ENCODE measurements around the gene TMEM184B.

TMEM184B gene

DNA sequence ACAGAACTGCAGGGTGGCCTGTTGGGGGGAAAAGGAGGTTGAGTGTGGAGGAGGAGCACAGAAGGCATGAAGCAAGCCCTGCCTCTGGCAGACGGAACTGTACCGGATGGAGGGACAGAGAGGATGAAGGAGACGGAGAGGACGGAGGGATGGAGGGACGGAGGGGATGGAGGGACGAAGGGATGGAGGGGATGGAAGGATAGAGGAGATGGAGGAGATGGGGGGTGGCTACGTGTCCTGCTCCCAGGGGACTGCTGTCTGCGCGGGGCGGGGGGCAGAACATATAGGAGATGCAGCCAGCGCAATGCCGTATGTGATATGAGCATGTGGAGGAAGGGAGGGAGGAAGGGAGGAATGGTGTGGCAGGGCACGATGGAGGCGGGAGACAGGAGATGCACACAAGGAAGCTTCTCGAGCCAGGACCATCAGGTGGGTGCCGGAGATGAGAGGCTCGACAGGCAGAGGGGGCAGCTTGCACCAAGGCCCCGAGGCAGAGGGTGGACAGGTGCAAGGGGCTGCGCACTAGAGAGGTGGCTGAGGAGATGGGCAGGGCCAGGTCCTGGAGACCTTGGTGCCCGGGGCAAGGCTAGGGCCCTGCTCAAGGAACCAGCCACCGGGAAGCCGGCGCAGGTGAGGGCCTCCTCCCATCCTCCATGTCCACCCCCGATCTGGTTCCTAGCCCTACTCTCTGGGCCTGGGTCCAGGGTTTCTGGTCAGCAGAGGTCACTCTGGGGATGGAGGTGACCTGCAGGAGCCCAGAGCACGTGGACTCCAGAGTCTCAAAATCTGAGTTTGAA, 45.8 kb downstream of the TMEM184B start:
- DNase-seq (ENCODE audit: low read depth in 2 of 2), result no peak

DNA sequence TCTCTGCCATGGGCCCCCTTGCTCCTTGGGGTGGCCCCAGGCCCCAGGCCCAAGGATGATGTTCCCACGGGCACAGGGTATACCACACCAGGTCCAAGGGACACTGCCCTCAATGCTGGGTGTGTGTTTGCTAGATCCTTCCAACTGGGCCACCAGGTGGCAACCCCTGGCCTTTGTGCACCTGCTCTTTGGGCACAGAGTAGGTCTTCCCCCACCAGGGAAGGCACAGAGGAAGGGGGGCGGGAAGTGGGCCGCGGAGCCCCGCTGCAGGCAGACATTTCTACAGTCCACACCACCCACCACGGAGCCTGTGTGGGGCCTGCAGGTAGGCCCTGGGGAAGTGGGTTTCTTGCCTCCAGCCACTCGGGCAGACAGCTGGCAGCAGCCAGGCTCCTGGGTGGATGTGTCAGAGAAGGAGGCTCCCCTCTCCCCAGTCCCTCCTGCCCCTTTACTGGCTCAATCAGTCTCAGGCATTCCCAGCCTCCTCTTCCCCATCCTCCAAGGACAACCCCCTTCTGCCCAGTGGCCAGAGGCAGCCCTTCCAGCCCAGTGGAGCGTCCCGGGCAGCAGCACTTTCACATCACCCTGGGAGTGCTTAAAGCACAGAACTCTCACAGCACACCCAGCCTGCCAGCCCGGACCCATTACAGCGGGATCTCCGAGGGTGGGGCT, 49.4 kb downstream of the TMEM184B start:
- DNase-seq (ENCODE audit: low read depth in 2 of 2), result no peak

DNA sequence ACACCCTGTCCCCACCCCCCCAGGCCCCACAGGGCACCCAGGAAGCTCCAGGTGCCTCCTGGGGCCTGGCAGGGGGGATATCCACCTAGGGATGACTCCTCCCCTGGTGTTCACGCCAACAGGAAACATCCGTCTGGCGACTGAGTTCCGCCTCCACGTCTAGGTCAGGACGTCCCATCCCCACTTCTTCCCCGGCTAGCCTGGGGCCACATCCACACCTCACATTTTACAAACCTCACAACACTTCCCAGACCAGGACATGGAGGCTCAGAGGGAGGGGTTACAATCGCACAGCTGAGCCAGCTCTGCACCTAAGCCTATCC, 50.1 kb downstream of the TMEM184B start:
- DNase-seq (ENCODE audit: low read depth in 2 of 2), result no peak

DNA sequence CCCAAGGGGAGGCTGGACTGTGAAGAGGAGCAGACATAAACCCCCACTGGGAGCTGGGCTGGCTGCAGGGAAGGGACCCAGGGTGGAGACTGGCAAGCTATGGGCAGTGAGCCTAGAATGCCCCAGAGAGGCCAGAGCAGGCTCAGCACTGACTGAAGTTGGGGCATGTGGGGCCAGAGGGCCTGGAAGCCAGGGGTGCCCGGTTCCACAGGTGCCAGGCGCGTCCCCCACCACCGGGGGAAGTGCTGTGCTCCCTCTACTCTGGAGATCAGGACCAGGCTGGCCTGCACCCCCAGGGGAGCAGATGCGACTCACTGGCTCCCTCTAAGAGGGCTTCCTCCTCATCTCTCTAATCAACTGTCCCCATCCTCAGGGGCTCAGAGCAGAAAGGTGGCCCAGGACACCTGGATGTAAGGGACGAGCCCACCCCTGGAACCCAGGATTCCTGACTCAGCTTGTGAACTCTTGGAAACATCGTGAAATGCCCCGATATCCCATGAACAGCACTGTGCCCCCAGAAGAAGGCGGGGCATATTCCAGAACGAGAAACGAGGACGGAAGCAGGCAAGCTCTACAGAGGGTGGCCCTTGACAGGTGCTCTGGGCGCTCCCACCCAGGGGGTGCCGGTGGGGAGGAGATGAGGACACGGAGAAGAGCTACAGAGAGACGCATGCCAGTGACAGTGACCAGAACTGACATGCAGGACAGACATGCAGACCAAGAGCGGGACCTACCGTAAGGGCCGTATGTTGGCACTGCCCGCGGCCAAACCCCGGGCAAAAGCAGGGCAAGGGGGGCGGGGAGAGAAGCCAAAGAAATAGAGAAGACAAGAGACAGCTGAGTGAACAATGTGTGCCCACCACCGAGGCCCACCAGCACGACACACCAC, 50.7 kb downstream of the TMEM184B start:
- no peak for DNase-seq (ENCODE audit: low read depth in 2 of 2)

DNA sequence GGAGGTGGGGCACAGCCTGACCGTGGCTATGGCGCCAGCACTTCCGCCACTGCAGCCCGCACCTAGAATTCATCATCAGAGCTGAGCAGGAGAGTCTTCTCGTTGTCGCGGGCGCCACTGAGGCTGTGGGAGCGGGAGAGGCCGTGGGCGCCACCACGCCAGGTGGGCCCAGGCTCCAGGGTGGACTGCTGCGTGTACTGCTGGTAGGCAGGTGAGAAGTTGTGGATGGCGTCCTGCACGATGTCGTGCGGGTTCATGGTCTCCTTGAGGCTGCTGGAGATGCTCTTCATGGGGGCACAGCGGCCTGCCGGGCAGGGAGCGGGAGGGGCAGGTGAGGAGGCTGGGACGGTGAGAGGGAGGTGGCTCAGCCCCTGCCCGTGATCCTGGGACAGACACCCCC, 51.4 kb downstream of the TMEM184B start:
- no peak for DNase-seq (ENCODE audit: low read depth in 2 of 2)

DNA sequence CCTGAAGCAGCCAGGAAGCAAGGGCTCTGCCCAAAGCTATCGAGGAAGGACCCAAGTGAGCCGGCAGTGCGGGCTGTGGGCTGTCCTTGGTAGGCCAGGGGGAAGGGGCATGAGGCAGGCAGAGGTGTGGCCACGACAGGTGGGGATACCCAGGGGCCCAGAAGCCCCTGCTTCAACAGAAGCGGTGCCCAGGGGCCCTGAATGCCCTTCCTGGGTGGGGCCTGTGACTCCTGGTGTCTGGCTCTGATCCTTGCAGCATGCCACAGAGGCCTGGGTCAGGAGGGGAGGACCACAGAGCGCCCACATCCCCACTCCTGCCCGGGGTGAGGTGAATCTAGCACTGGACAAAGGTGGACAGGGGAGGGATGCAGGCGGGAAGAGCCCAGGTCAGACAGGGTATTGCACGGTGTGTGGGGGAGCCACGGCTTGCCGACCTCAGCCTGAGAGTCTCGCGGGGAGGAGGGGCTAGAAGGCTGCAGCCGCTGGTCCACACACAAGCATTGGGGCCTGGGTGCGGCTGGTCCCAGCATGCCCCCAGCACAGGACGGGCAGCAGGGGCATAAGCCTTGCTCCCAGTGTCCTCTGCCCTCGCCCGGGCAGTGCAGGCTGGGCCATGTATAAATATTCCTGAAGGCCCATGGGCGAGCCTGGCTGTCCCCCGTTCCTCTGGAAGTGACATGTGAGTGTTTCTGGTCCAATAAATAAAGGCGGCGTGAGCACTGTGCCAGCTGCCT, 52.0 kb downstream of the TMEM184B start:
- no peak for DNase-seq (ENCODE audit: low read depth in 2 of 2)

DNA sequence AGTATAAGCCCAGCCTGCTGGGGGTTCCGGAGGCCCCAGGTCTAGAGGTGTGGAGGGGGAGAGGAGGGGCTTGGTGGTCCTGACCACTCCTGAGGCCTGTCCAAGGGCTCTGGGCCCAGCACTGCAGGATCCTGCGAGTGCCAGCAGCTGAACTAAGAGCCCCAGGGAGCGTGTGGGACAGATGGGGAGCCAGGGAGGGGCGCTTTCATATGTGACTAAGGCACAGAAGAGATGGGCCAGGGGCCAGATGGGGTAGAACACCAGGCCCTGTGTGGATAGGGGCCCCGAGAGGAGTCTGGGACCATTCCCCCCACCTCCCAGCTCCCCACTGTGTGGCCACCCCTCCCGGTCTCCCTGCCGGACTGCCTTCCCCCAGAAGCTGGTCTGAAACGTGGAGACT, 52.6 kb downstream of the TMEM184B start:
- no peak for DNase-seq (ENCODE audit: low read depth in 2 of 2)

DNA sequence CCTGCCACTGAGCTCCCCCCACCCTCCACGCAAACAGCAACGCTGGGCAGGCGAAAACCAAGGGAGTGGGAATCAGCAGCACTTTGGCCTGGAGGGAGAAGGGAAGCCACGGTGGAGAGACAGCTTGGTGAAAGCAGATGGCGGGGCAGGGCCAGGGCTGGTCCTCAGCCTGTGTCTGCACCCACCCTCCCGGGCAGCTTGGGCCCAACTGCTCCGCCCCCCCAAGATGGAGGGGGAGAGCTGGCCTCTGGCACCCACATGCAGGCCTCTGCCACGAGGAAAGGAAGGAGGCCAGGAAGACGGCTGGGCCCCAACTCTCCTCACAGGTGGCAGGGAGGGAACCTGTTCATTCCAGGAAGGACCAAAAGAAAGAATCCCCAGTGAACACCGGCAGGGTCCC, 53.2 kb downstream of the TMEM184B start:
- DNase-seq (ENCODE audit: low read depth in 2 of 2), result no peak

DNA sequence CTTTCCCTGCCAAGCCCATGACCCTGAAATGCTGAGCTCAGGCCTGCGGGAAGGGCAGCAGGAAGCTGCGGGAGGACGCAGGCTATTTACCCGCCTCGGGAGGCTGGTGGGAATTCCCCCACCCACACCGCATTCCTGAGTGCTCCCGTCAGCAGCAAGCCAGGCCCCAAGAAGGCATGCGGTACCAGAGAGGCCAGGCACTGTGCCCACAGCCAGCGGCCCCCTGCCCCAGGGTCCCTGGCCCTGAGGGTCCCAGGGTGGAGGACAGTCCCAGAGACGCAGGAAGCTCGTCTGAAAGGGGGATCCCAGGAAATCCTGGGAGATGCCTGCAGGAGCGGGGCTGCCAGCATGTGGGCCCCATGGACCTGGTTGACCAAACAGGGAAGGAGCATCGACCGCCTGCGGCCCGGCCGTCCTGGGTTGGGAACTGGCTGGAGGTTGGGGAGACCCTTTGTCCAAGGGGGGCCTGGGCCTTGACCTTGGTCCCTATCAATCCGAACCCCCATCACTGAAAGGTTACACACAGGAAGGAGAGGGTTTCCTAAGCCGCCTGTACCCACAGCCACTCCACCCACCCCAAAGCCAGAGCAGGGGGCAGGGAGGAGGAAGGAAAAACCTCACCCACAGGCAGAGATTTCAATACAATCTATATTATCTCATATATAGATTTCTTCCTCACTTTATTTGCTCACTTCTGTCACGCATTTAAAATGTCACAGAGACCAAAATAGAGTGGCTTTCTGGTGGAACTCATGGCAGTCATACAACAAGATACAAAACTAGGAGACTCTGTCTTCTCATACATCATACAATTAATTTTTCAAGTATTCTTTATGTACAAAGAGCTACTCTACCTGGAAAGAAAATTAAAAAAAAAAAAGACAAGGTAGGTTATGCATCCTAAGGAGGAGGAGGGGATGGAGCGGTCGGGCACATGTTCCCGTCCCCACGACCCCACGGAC, 53.9 kb downstream of the TMEM184B start:
- peak in 1 of 2 experiments; percentile 60 for DNase-seq (ENCODE audit: low read depth in 2 of 2)

DNA sequence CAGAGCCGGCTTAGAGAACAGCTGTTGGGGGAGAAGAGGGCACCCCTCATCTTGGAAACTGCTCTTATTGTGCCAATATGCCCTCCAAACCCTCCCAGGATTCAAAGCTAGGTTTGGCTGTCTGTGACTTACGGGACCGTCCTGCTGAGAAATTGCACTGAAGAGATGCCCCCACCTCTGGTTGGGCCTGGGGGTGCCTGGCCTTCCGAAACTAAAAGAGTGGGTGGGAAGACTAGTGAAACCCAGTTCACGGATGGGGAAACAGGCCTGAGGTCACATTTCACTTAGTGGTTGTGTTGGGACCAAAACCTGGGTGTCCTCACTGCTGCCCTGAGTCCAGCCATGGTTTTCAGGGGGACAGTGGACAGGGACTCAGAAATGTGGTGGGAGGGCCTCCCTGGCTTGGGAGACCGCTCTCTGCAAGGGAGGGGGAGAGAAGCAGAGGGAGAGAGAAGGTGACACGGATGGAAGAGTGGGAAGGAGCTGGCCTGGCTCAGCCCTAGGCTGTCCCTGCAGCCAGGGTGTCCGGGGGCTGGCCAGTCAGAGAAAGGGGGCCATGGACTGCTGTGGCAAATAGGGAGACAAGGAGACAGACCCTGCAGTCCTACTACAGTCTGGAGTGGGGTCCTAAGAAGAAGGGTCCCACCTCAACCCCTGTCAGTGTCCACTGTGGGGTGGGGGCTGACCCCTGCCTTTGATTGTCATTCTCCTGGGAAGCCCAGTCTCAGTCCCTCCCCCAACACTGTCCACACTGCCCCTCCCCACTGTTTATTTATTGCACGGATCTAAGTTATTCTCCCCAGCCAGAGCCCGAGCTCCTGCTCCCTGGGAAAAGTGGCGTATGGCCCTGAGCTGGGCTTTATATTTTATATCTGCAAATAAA, 57.4 kb downstream of the TMEM184B start:
- no peak for DNase-seq (ENCODE audit: low read depth in 2 of 2)

DNA sequence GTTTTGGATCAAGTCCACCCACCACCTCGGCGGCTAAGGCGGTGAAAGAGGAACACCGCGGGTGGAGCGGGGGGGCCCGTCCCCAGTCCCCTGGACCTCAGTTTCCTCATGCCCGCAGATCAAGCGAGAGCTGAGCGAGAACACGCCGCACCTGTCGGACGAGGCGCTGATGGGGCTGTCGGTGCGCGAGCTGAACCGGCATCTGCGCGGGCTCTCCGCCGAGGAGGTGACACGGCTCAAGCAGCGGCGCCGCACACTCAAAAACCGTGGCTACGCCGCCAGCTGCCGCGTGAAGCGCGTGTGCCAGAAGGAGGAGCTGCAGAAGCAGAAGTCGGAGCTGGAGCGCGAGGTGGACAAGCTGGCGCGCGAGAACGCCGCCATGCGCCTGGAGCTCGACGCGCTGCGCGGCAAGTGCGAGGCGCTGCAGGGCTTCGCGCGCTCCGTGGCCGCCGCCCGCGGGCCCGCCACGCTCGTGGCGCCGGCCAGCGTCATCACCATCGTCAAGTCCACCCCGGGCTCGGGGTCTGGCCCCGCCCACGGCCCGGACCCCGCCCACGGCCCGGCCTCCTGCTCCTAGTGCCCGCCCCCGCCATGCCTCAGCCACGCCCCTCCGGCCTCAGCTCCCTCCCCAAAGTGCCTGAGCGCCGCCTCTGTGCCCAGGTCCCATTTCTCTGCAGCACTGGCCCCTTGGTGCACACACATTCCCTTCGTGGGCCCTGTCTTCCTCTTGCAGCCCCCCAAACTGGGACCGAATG, 58.3 kb downstream of the TMEM184B start:
- no peak for DNase-seq (ENCODE audit: low read depth in 2 of 2)

DNA sequence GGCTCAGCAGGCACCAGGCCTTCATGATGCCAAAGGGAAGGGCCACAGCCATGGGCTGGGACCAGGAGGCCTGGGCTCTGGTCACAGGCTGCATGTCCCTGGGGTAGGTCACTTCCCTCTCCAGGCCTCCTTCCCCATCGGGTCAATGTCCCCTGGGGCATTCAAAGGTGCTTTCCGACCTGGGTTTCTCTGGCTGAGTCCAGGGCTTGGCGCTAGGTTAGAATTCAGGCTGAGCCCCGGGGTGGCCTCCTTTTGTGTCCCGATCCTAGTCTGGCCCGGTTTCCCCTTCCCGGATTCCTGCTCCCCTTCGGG, 58.9 kb downstream of the TMEM184B start:
- DNase-seq (ENCODE audit: low read depth in 2 of 2), result no peak

DNA sequence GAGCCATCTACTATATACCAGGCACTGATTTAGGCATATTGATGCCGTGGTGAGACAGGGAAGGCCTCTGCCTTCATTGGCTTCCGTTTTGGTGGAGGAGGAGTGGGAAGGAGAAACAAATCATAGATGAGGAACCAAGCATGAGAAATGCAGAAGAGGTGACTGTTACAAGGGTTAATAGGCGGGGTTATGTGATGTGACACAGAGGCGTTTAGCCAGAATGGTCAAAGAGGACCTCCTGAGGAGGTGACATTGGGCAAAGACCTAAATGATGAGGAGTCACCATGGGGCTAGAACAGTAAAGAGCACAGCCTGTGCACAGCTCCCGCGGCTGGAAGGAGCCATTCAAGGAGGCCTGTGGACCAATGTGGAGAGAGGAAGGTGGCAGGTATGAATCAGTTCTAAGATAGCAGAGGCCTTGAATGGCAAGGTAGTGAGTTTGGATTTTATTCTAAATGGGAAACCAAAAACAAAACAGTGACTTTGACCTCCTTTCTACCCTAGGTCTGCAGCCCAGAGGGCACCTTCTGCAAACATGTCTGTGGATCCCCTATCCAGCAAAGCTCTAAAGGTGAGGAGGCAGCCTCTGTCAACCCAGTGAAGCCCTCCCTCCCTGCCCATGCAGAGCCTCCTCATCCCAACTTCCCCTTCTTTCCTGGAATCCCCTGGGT, 59.4 kb downstream of the TMEM184B start:
- no peak for DNase-seq (ENCODE audit: low read depth in 2 of 2)

DNA sequence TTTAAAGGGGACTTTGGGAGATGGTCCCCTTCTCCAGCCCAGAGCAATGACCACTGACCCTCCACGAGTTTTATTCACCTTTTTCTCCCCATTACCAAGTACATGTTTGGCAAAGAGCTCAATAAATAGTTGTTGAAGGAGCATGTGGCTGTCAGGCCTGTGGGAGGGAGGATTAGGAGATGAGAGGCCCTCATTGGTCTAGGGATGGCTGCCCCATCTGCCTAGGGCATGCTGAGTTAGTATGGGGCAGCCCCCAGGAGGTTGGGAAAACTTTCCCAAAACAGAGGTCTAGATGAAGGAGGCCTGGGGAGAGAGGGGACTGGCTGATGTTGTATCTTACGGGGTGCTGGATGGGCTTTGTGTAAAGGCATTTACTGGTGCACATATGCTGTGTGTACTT, 60.4 kb downstream of the TMEM184B start:
- DNase-seq (ENCODE audit: low read depth in 2 of 2), result no peak

DNA sequence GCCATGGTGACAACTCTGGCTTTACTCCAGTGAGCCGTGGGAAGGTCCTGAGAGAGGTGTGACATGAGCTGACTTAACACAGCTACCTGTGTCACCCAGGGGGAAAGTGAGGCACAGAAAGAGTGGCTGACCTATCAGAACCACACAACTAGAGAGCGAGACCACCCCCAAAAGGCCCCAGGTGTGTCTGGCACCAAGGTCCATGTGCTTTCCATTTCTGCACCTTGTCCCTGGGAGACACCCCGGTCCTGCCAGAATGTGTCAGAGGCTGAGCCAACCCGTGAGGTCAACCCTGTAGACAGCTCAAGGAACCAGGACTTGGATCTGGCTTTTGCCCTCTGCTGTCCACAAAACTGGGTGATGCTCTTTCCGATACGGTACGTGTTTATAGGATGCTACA, 61.3 kb downstream of the TMEM184B start:
- DNase-seq (ENCODE audit: low read depth in 2 of 2), result no peak

DNA sequence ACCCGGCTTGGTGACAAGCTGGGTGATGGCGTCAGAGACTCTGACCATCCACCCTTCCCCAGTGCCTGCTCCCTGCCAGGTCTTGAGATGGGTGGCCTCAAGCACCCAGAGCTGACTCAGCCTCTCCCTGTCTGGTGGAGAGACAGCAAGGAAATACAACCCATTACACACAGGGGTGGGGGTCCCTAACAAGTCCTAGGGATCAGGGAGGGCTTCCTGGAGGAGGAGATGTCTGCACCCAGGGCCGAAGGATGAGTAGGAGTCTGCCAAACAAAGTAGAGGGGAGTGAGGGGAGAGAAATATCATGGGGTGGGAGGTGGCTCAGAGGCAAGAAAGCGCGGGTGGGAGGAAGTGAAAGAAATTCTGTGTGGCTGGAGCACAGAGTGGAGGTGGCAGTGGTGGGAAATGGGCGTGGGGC, 64.2 kb downstream of the TMEM184B start:
- no peak for DNase-seq (ENCODE audit: low read depth in 2 of 2)

DNA sequence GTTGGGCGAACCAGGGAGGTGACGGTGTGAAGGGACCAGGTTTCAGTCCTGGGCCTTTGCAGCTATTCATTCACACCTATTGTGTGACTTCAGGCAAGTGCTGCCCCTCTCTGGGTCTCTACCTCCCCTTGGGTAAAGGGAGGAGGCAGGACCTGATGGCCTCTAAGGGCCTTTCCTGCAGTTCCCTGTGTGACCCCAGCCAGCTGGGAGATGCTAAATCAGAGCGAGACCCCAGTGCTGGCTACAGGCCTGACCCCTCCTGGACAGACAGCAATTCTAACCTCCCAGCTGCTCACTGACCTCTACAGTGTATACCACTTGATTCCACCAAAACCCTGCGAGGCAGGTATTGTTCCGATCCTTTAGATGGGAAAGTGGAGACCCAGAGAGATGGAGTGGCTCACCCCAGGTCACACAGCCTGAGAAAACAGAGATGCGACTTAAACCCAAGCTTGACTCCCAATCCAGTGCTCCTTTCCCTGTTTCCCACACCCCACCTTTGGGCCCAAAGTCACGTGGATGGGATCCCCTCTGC, 64.8 kb downstream of the TMEM184B start:
- no peak for DNase-seq (ENCODE audit: low read depth in 2 of 2)

Data from fibroblast of skin of left biceps (primary cell).